Non-pigmented ciliary epithelial cell (primary cell): ENCODE measurements around the gene CREG1.

Experiments used
- DNase-seq: peaks from one replicate; pipeline ENCODE4 v3.0.0-alpha.2; 2010; ENCODE audit warnings: low read depth

CREG1 gene

GRCh38 chr1:167532964-167533824 lies 20.4 kb downstream of the CREG1 start:
- no peak for DNase-seq

DNA sequence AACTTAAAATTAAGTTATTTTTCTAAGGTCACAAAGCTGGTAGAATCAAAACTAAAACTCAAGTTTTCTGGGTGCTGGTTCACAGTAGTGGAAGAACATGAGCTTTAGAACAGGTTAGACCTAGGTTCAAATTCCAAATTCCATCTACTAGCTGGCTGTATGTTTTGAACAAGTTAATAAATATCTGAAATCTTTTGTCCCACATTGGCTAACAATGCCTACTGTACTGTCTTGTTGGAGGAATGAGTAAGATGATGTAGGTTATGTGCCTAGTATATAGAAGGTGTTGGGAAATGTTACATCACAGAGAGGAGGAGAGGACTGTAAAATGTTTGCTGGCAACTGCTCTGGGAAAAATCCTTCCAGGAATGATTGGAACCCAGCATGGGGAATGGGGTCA lies 21.2 kb downstream of the CREG1 start:
- DNase-seq, result no peak

DNA sequence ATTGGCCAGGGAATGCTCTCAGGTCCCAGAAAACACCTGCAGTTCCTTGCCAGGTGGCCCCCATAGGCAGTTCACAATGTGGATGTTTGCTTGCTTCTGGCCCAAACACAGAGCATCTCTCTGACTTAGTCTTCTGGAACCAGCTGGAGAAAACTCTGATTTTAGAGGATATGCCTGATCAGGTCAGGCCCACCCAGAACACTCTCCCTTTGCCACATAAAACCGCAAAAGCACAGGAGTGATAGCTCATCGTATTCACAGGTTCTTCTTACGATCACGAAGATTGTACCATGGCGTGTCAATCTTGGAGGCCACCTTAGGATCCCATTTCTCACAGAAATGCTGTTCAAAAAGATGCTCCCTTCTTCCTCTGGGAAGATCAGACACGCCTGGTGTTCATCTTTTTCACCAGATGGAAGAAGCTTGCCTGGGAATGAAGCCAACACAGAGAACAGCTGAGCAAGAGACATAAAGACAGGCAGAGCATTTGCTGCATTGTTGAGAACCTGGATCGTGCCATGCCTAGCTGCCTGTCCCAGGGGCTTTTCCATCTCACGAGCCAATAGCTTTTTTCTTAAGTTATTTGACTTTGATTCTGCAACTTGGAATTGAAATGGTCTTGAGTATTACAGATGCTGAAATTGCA lies 23.6 kb downstream of the CREG1 start:
- DNase-seq, result no peak

GRCh38 chr1:167528057-167528728 lies 25.4 kb downstream of the CREG1 start:
- no peak for DNase-seq

GRCh38 chr1:167526667-167527383 lies 26.7 kb downstream of the CREG1 start:
- DNase-seq, result no peak

DNA sequence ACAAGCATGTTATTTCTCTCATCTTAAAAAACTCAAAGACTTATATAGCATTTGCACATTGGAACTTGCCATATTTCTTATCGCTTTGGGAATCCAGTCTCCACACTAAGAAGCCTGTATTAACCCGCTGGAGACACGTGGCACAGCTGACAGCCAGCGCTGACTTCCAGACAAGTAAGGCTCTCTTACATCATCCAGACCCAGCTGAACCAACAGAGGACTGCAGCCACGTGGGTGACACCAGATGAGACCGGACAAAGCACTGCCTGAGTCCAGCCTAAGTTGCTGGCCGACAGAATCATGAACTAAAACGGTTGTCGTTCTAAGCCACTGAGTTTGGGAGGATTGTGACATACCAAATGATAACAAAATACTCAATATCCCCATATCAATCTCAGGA lies 28.9 kb downstream of the CREG1 start:
- DNase-seq, result no peak

GRCh38 chr1:167522246-167522645 lies 31.3 kb downstream of the CREG1 start:
- DNase-seq, result no peak

DNA sequence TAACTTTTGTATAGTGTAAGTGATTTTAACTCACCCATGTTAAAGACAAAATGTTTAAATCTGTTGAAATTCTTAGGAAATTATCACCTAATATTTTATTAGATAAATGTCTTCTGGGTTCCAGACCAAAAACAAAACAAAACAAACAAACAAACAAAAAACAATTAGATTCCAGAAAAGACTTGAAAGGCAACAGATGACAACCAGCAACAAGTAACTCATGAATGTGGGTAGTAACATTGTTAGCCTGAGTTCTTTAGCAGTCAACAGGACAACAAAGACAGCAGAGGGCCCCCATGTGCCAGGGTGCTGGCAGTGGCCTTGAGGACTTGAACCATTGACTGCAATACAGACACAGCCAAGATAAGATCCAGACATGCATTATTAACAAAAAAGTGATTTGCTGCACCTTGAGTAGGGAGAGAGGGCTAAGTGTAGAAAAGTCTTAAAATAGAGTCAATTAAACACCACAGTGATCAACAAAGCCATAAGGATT lies 32.8 kb downstream of the CREG1 start:
- no peak for DNase-seq

DNA sequence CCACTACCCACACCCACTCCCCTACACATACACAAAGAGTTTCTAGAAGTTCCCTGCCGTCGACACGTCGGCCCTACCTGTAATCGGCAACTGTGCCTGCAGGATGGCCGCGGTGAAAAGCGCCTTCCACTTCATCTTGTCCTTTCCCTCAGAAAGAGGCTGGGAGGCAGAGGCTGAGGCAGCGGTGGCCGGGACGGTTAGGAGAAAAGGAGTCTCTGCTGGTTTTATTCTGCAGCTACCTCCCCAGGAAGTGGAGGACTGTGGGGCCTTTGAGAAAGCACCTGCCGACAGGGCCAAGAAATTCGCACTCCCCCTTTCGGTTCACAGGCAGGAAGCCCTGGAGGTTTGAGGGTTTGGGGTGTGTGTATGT lies 35.2 kb downstream of the CREG1 start, which contains the start of gene CD247:
TSS of gene CD247 (minus strand) at position 199 of the 370 bp plus-strand sequence. CDS start at position 135, 64 bp downstream.
- no peak for DNase-seq

DNA sequence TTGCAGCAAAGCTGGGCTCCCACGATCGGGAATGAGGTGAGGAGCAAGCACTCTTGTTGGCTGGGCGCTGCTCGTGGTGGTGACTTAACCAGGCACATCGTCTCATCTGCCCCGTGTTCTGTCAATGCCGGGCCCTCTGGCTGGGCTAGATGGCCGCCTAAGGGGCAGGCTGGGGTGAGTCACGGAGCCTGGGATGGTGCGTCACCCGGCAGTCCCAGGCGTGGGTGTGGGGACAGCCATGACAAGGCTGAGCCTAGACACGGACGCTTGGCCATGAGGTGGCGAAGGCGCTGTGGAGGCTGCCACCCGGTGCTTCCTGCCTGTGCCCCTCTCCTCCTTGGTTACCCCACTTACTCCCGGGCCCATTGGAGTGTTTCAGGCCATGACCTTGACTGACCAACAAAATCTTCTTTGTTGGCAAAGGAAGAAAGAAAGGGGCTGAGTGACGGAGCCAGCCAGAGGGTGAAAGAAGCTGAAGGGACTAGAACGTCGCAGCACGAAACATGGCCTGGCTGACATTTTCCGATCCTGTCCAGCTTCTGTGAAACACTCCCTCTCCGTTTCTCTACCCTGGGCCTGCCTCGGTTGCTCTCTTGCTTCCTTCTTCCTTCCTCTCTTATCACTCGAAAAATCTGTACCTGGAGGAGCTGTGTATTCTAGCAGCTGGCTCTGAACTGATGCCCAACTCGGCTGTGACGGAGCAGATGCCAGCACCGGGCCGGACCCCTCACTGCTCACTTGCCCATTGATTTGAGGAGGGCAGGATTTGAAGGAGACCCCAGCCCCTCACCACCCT lies 35.8 kb downstream of the CREG1 start:
- DNase-seq, result no peak

GRCh38 chr1:167516404-167517388 lies 36.9 kb downstream of the CREG1 start:
- no peak for DNase-seq

DNA sequence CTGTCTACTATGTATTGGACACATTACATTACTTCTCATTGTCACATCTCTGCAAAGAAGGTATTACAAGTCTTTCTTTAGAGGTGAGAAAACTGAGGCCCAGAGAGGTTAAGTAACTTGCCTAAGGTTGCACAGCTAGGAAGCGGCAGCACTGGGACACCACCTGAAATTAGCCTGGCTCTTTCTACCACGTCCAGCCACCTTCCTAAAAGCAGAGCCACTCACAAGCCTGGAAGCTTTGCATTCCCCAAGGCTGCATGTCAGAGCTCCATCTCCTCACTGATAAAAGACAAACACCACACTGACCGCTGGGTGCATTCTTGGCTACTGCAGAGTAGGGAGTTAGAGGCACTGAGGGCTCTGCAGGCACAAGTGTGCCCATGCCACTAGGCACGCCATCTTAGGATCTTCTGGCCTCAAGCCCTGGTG lies 37.7 kb downstream of the CREG1 start:
- DNase-seq, result no peak

- DNase-seq, result no peak
Measured at GRCh38 chr1:167515461-167515860, 38.1 kb downstream of the CREG1 start.

GRCh38 chr1:167514288-167514687 lies 39.3 kb downstream of the CREG1 start:
- no peak for DNase-seq

DNA sequence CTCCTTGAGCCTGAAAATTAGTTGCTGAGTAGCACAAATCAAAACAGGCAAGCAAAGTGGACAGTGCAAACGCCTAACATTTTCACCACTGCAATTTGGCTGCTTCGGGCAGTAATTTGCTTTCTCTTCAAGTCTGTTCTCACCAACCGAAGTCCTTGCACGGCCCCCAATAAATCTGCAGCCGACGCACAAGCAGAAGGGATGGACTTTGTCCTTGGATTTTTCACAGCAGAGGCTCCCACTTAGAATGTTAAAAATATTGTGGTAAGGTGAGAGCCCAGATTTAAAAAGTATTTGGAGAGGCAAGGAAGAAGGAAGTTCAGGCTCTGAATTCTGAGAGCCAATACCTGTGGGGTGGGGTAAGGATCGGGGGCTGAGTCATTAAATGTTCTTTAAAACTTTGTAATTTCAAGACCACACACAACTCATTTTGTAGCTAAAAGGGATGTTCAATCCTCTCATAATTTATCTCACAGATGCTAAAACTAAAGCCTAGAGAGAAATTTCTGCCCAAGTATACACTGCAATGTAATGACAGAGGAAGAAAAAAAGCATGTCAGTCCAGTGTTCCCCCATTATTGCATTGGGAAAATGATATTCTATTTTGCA lies 41.4 kb downstream of the CREG1 start:
- DNase-seq, result no peak

DNA sequence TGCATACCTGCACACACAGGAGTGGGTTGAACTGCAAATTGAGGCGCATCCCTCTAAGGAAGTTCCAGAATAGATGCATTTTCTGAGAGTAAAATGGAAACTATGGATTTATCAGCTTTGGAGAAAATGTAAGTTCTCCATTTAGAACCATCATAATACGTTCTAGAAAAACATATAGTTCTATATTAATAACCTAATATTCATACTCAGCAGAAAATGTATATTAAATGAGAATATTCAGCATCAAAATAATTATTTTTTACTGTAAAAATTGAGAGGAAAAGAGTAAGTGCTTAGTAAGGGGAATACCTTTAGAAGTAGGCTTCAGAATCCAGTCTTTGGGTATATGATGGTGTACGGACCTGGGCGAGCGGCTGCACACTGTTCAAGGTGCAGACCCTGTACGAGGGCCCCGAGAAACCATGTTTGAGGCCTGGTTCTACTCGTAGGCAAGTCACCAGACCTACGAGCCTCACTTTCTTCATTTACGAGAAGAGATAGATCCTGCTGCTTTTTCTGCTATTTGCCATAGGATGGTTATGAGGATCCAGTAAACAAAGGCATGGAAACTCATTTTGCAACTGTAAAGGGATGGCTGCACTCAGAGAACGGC lies 42.1 kb downstream of the CREG1 start:
- no peak for DNase-seq

DNA sequence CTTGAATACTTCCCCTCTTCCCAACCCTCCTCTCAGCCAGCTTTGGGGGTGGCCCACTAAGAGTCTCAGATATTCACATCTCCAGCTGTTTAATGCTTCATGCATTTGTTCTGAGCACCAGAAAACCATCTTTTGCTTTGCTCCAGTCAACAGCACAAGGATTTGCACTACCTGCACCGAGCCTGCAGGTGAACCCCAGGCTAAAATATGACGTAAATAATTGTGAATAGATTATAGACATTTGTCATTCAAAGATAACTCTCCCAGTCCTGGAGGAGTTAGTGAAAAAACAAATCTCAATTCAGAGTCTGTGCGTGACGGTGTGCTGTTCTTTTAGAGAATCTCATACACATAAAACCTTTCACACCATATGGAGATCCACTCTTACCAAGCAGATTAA lies 42.7 kb downstream of the CREG1 start:
- DNase-seq, result no peak

- DNase-seq, result no peak
Measured at GRCh38 chr1:167510244-167510643, 43.3 kb downstream of the CREG1 start.

DNA sequence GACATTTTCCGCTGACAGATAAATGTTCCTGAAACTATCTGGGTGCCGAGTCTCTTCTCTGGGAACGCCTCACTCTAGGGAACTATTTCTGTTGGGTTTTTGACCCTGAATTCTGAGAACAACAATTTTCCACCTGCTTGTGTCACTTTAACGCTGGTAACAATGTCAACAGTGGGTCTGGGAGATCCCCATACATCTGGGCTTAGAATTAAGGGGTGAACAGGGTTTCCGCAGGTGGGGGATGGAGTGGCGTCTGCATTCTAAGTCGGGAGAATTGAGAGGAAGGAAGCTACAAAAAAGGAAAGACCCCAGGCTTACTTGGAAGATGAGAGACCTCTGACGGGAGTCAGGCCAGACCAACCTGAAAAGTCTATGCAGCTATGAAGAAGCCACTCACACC lies 44.0 kb downstream of the CREG1 start:
- no peak for DNase-seq
